ENCODE measurements around the gene GRIN2A.

DNA sequence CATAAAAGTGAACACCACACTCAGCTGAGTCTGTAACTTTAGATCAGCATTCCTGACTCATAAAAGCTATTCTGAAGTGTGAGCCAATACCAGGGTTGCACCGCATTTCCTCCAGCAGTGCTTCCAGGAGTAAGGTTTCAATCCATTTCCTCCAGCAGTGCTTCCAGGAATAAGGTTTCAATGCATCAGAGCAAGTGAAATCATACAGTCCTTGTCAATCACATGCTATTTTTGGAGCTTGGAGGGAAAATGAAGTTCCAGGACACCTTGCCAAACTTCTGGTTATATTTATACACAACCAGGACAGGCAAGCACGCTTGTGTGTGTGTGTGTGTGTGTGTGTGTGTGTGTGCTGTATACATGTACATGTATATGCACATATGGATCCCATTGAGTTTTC is 327.6 kb downstream of the GRIN2A start:
- no peak for TF ChIP-seq FOXP2 (optimal IDR thresholded peaks at IDR 0.05; ENCODE audit: control extremely low read depth, extremely low read length, insufficient read depth)
- TF ChIP-seq POLR2AphosphoS5 (IDR thresholded peaks at IDR 0.05; ENCODE audit: borderline replicate concordance, low read depth, low read length): no peak

Measured in SK-N-MC (cell line).